ENCODE measurements around the gene UQCRQ.

- TF ChIP-seq, protein P1, sequence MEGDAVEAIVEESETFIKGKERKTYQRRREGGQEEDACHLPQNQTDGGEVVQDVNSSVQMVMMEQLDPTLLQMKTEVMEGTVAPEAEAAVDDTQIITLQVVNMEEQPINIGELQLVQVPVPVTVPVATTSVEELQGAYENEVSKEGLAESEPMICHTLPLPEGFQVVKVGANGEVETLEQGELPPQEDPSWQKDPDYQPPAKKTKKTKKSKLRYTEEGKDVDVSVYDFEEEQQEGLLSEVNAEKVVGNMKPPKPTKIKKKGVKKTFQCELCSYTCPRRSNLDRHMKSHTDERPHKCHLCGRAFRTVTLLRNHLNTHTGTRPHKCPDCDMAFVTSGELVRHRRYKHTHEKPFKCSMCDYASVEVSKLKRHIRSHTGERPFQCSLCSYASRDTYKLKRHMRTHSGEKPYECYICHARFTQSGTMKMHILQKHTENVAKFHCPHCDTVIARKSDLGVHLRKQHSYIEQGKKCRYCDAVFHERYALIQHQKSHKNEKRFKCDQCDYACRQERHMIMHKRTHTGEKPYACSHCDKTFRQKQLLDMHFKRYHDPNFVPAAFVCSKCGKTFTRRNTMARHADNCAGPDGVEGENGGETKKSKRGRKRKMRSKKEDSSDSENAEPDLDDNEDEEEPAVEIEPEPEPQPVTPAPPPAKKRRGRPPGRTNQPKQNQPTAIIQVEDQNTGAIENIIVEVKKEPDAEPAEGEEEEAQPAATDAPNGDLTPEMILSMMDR (IDR thresholded peaks at IDR 0.05 in 4 of 5, conservative IDR thresholded peaks at IDR 0.05 in 1 of 5): no peak
- TF ChIP-seq POLR2A (IDR thresholded peaks at IDR 0.05): no peak
Observed at GRCh38 chr5:132840896-132841295, 25.5 kb upstream of the UQCRQ start.
